Body of pancreas (tissue), 4 donors: Measurements from ENCODE around the gene DPEP2NB.

ENCODE experiments used
- POLR2A ChIP-seq, 3 donors: fragments of 450-650 bp; IDR thresholded peaks; one replicate each; pipeline ENCODE4 v1.6.1; 2016; ENCODE audit warnings: antibody characterized with exemption in 3 of 3, mild to moderate bottlenecking in 2 of 3
- TF ChIP-seq, protein P1 (sequence below), 7 experiments: fragments of 450-650 bp in 4 of 7; fragments of 200-600 bp in 3 of 7; sonication (generic) in 3 of 7; IDR thresholded peaks; one replicate each; pipeline ENCODE4 v1.5.1; 2016 to 2019; ENCODE audit warnings: antibody characterized with exemption in 7 of 7

DNA sequence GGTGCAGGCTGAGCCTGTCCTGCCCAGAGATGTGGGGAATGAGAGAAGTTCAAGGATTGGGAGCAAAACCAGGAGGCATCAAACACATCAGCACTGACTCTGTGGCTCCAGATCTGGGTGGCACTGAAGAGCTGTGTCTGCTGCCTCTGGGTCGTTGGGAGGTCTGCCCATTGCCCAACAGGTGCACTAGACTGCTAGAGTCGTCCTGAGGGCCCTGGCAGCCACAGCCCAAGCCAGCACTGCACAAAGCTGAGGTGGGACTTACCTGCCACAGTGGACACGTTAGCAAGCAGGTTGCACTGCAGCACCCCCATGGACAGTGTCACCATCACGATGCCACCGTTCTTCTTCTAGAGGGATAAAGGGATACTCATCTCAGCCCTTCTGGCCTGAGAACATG, 38.7 kb downstream of the DPEP2NB start:
- TF ChIP-seq, protein P1, sequence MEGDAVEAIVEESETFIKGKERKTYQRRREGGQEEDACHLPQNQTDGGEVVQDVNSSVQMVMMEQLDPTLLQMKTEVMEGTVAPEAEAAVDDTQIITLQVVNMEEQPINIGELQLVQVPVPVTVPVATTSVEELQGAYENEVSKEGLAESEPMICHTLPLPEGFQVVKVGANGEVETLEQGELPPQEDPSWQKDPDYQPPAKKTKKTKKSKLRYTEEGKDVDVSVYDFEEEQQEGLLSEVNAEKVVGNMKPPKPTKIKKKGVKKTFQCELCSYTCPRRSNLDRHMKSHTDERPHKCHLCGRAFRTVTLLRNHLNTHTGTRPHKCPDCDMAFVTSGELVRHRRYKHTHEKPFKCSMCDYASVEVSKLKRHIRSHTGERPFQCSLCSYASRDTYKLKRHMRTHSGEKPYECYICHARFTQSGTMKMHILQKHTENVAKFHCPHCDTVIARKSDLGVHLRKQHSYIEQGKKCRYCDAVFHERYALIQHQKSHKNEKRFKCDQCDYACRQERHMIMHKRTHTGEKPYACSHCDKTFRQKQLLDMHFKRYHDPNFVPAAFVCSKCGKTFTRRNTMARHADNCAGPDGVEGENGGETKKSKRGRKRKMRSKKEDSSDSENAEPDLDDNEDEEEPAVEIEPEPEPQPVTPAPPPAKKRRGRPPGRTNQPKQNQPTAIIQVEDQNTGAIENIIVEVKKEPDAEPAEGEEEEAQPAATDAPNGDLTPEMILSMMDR (IDR thresholded peaks at IDR 0.05): no peak
- TF ChIP-seq POLR2A (IDR thresholded peaks at IDR 0.05): no peak
